ENCODE data around the gene ALPK3. TPM values are rescaled to one million over a fixed set of nuclear protein-coding genes. Genes with fewer than 3 reads are reported as not detected.

Gene ALPK3
- total and polyA plus RNA-seq, 10 of the 15 experiments (the other 5 are each of a cell fraction or from before 2014, with no cell fraction given) = under 0.01 to 0.05 (median 0.02) TPM; not detected in 6

DNA sequence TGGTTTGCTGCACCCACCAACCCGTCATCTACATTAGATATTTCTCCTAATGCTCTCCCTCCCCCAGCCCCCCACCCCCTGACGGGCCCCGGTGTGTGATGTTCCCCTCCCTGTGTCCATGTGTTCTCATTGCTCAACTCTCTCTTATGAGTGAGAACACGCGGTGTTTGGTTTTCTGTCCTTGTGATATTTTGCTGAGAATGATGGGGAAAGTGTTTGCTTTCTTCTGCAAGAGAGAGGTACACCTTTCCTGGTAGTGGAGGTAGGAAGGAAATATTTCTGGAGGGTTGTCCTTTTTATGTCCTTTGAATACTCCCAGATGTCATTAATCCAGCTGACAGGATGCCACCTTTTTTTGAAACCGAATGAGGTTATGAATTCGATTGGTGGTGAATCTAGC lies 56.8 kb downstream of the ALPK3 start:
- 48% methylated on average over 5 of the region's 7 CpGs for WGBS (ENCODE audit: insufficient coverage, insufficient replicate concordance, low lambda C conversion rate, missing lambda C conversion rate)
- Histone ChIP-seq H4K20me1 (ENCODE audit: control insufficient read depth, insufficient read depth) (no peaks in the 10 kb centered on the region), H3K9ac (ENCODE audit: control insufficient read depth, insufficient read depth, low read length) (no peak overlapping the region), H3K79me2 (ENCODE audit: control insufficient read depth, insufficient read depth, low read length) (no peaks in the 10 kb centered on the region), H3K27ac (ENCODE audit: control insufficient read depth, insufficient read depth) (no peak overlapping the region), H3K4me1 (ENCODE audit: control insufficient read depth, insufficient read depth, low read length) (no peaks in the 10 kb centered on the region), H3K9me3 (replicated peaks; ENCODE audit: control insufficient read depth, insufficient read depth, low read length) (no peaks in the 10 kb centered on the region), H2AFZ (ENCODE audit: control insufficient read depth, low read depth, low read length) (no peak overlapping the region), H3K4me2 (ENCODE audit: control insufficient read depth, insufficient read depth) (no peak overlapping the region), H3K36me3 (ENCODE audit: control insufficient read depth in 2 of 2, insufficient read depth in 2 of 2, low read length in 1 of 2) (no peaks in the 10 kb centered on the region), H3K27me3 (replicated peaks in 1 of 2; ENCODE audit: control insufficient read depth in 2 of 2, insufficient read depth in 2 of 2, low read length in 1 of 2) (no peaks in the 10 kb centered on the region; a peak in 1 of 4 replicates), H3K4me3 (no peak overlapping the region)
- ChIA-PET POLR2A (no interaction called here), SMC1A (ENCODE audit: uncharacterized antibody, unreplicated experiment) (no interaction called here), RAD21 (ENCODE audit: unreplicated experiment) (no interaction called here), CTCF (interaction anchor here (1.7 kb wide), 1 partner anchor 9 kb away, joined by 5 read pairs; no protein-coding TSS in a partner anchor)
- ATAC-seq (no peak), FAIRE-seq (no peak), DNase-seq (ENCODE audit: low read depth, low spot score) (no peak)
- intact Hi-C loops (cut with micrococcal nuclease; ENCODE audit: unreplicated experiment) = no loop called here
- no TSS peak for BruUV-seq (replicated peaks)
- no peak for TF ChIP-seq TCF7 (IDR thresholded peaks at IDR 0.05; ENCODE audit: borderline replicate concordance)
- TF ChIP-seq WRNIP1 (IDR thresholded peaks at IDR 0.05; ENCODE audit: borderline replicate concordance, low read depth, low read length) = no peak
- no peak for TF ChIP-seq RELA (IDR thresholded peaks at IDR 0.05; ENCODE audit: borderline replicate concordance, partially characterized antibody)
- no peak for TF ChIP-seq SMARCA5 (IDR thresholded peaks at IDR 0.05)
- TF ChIP-seq SUPT20H (IDR thresholded peaks at IDR 0.05; ENCODE audit: borderline replicate concordance, control insufficient read depth, low read depth, low read length) = no peak
- TF ChIP-seq GABPA (IDR thresholded peaks at IDR 0.05; ENCODE audit: low read depth) = no peak
- no peak for TF ChIP-seq NR2C2 (IDR thresholded peaks at IDR 0.05; ENCODE audit: borderline replicate concordance, control insufficient read depth, insufficient read length, low read depth)
- in situ Hi-C loops (cut with MboI) = no loop called here

Data from GM12878 (cell line).